GM19351 (cell line): ENCODE data around the gene RFESD.

ENCODE experiments used
- ATAC-seq: cut with Tn5 transposase; IDR thresholded peaks from one replicate; pipeline ENCODE4 v1.9.1; 2021; ENCODE audit warnings: mild to moderate bottlenecking, moderate library complexity; ENCODE audit not compliant: unreplicated experiment

RFESD gene

DNA sequence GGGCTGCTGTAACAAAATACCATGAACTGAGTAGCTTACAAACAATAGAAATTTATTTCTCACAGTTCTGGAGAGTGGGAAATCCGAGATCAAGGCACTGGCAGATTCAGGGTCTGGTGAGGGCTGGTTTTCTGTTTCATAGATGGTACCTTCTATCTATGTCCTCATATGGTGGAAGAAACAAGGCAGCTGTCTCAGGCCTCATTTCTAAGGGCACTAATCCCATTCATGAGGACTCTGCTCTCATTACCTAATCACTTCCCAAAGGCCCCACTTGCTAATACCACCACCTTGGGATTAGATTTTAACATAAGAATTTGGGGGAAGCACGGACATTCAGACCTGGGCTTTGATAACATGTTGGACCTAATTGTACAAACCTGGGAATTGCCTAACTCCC, 13.5 kb downstream of the RFESD start:
- no peak for ATAC-seq

DNA sequence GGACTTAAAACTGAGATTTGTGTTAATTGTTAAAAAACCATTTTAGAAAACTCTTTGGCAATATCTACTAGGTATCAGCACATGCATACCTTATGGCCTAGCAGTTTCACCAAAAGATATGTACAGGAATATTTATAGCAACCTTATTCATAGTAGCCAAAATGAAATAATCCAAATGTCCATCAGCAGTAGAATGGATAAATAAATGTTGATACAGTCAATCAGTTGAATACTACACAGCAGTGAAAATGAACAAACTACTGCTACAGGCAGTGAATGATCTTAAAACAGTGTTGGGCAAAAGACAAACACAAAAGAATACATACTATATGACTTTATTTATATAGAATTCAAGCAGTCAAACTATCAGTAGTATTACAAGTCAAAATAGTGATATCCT, 16.4 kb downstream of the RFESD start:
- no peak for ATAC-seq

DNA sequence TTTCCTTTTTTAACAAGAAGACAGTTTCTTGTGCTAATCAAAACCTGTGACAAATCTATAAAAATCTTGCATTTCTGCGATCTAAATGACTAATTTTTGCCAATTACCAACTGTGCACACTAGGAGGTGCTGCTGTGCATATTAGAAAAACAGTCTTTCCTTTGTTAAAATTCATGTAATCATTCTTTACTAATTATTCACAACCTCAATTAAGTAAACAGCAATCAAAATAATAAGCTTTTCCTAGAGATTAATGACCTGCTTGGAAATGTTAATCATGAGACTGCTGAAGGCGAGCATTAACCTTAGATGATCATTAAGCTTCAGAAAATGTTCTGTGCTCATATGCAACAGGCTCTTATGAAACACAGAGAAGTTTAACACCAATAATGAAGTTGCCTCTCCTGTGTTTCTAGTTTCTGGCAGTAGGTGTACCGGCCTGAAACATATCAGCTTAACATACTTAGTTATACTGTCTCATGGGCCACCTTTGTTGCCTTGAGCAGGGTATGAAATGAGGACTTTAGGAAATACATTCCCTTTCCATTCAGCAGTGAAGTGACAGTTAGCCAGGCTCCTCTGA, 17.7 kb downstream of the RFESD start:
- no peak for ATAC-seq

DNA sequence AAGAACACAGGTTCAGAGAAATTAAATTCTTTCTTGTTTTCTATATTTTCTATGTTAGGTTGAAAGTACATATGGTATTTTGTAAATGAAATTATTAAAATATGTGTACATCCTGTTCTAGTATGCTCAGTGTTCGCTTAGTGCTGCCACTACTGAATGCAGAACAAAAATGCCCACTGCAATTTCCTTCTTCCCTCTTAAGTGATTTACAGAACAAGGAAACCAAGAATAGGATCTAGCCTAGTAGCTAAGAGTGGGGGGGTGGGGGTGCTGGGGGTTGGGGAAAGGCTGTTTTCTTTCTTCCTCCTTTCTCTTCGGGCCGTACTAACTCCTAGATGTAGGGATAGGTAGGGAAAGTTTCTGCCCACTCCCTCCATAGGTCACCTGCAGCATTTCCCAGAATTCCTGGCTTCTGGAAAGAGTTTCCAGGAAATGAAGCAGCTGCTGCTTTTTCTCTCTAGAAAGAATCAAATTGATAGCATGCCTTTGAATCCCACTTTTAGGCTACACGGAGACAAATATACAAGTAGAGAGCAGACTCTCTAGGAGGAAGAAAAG, 20.6 kb downstream of the RFESD start:
- no peak for ATAC-seq

DNA sequence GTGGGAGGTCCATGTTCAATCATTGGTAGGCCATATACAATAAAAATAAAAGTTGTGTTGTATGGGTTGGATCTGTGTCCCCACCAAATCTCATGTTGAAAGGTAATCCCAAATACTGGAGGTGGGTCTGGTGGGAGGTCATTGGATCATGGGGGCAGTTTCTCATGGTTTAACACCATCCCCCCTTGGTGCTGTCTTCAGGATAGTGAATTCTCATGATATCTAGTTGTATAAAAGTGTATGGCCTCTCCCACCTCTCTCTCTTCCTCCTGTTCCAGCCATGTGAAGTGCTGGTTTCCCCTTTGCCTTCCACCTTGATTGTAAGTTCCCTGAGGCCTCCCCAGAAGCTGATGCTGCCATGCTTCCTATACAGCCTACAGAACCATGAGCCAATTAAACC, 21.1 kb downstream of the RFESD start:
- no peak for ATAC-seq

DNA sequence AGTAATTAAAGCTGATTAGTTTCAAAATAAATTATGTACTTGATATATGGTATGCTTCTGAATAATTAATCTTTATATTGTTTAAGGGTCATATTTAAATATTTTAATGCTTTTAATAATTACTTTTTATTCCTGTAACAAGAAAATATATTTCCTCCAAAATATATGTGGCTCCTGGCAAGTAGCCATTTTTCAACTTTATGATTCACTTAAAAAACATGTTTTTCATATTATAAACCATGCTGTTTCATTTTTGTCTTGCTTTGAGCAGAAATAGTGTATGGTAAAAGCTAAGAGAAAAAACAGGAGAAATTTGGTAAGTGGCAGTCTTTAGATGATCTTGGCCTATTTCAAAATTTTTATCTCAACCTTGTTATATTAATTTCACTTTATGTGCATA, 21.6 kb downstream of the RFESD start:
- no peak for ATAC-seq

DNA sequence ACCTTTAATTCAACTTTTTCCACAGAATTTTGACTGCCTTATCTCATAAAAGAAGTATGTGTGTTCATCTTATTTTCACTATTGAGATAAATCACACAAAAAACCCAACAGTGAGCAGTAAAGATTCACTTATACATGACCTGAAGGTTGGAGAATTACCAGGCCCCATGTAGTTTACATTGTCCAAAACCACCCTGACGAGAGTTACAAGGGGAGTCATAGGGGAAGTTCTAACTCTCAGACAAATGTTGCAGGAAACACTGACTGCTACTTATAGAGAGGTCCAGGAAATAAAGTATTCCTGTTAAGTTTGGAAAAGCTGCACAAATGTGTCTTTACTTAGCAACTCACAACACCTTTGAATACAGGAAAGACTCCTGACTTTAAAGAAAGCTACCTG, 22.2 kb downstream of the RFESD start:
- no peak for ATAC-seq

DNA sequence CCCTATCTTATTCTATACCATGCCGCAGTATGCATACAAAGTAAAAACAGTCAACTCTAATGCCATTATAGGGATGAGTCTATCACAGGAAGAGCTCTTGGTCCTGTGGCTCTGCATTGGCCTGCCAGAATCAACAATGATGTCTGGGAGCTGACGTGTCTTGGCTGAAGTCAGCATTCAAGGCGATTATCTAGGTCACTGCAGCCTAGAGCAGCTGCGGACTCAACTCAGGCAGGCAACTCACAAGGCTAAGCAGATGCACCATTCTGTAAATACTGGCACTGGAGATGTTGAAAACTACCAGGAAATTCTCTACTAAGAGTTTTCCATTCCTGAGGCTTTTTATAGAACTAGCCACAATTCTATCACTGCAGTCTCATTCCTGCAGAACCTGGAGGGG, 23.0 kb downstream of the RFESD start:
- no peak for ATAC-seq

DNA sequence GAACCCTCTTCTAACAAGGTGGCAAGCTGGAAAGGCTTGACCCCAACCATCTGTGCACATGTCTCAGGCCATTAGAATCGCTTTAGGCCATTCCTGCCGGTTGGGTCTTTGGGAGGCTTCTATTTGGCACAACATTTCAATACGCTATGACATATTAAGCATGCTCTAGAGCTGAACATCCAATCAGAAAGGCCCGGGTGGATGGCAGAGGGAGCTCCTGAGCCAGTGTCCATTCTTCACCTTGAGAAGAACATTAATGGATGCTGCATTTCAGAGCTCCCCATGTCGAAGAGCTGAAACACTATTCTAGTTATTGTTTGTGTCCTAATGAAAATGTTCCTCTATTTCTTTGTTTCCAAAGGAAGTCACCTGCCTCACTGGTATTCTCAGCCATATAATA, 23.4 kb downstream of the RFESD start:
- ATAC-seq = no peak

DNA sequence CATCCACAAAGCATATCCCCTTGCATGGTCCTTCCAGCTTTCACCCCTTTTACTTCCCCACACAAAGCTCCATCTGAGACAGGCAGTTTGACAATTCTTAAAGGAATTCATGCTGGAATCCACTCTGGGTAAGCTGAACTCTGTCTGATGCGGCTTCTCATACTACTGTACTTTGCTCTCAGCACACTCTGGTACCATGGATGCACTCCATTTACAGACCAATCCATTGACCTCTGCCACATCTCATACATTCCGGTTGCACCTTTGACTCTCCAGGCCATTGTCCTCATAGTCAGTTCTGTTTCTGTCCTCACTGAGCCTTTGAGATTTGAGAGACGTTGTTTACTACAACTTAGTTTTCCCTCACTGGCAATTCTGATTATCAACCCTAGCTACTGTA, 24.0 kb downstream of the RFESD start:
- ATAC-seq = no peak

DNA sequence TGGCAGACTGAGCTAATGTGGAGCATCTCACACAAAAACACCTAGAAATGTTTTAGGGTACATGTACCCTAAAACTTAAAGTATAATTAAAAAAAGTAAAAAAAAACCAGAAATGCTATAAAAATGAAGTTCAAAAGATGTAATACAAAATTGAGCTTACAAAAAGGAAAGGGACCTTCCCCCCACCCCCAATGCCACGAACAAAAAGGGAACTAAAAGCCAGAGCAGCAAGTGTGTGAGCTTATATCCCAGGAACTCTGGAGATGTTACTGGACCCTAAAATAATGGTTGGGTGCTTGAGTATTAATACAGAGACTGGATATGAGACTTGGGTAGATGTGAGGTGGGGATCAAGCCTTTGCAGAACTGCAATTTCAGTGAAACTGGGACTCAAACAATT, 25.2 kb downstream of the RFESD start:
- no peak for ATAC-seq

DNA sequence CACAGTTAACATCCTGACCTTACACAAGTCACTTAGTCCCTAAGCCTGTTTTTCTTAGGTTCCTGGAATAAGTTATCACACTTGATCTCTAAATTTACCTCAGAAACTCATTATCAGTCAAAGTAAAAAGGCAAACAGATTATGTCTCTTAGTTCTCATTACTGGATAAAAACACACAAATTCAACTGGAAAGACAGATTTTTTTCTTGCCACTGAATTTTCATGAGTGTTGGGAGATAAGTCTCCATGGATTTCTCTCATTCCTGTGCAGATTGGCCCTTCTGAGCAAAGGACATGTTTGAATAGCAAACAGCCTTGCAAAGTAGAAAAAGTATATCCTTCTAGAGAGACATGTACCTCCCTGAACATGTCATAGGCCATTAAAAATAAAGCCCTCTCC, 26.1 kb downstream of the RFESD start:
- no peak for ATAC-seq

DNA sequence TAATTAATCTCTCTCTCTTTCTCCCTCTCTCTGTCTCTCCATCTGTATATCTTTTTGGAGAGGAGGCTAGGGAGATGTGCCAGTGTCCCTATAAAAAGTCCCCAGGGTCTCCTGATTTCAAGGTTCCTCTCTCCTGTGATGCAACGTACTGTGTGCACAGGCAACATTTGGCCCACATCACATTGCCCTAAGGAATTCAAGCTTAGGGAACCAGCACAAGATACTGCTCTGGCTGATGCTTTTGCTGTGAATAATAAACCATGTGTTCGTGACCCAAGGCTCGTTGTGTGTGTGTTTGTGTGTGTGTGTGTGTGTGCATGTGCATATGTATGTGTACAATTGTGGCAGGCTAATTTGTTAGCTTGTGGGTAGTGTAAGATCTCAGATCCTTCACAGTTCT, 26.5 kb downstream of the RFESD start:
- ATAC-seq = no peak

DNA sequence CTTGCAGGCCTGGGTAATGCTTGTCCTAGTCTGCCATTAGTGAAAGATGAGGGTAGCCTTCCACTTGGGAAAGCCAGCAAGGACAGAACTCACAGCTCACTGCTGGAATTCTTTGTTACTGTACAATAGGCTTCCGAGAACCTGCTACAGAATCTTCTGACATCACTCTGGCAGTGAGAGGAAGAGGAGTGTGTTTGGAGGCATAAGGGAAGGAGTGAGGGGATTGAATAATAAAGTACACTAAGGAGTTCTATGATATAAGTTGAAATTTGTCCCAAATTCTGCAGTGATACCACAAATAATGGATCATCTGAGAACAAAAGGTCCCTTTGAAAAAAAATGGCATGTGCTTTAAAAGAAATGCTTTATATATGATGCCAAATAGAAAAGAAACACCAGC, 36.3 kb downstream of the RFESD start, which contains the start of gene SPATA9:
Gene SPATA9 (minus strand): TSS at position 101 of the 400 bp plus-strand sequence. CDS start 137 bp downstream, outside the sequence.
- ATAC-seq = no peak

DNA sequence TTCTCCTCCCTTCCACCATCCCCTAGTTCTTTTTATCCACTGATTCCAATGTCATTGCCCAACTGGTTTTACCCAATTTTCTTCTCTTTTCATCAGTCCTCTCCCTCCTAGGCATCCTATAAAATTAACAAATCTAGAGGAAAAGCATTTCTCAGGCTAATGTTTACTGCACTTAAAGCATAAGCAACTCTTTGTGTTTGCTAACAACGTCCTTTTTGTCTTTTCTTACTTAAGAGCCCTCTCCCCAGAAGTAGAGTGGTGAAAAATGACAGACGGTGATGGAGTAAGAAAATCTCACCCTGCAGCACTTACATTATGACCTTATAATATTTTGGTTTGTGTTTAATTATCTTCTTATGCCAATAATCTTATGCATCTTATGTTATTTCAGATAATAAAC, 37.8 kb downstream of the RFESD start:
- ATAC-seq = no peak

DNA sequence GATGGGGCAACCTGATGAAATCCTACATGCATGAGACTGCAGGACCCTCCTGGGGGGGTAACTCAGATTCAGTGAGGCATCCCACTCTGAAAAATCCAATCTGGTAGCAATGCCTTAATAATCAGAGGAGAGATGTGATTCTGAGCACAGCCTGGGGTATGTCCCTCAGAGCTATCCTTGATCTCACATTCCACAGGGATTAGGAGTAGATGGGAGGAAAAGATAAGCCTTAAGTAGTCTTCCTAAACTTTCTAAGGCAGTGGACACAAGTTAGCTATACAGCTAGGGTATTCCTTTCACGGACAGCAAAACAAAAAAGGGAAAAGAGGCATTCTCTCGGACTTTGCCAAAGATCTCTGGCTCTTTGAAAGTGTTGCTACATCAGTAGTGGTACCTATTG, 40.1 kb downstream of the RFESD start:
- no peak for ATAC-seq

DNA sequence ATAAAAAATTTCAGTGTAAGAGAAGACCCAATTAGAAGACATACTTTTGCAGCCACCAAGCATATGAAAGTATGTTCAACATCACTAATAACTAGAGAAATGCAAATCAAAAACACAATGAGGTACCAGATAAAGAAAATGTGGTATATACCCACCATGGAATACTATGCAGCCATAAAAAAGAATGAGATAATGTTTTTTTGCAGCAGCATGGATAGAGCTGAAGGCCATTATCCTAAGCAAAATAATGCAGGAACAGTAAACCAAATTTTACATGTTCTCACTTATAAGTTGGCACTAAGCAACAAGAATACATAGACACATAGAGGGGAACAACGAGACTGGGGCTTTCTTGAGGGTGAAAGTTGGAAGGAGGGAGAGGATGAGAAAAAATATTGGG, 43.1 kb downstream of the RFESD start:
- ATAC-seq = no peak

DNA sequence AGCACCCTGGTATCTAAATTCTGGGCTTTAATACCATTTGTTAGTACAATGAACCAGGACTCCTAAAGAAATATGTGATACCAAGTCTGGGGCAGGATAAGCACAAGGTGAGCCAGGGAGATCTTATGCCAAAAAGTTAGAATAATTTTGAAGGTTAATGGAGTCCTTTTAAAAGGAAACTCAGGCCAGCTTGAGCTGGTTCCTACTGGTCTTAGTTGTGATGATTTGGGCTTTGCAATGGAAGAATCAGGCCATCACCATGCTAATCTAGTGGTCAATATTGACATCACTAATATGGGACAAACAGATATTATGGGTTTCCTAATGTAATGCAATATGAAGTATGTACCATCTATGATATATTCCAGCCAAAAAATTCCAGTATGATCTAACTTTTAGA, 43.8 kb downstream of the RFESD start:
- ATAC-seq = no peak

DNA sequence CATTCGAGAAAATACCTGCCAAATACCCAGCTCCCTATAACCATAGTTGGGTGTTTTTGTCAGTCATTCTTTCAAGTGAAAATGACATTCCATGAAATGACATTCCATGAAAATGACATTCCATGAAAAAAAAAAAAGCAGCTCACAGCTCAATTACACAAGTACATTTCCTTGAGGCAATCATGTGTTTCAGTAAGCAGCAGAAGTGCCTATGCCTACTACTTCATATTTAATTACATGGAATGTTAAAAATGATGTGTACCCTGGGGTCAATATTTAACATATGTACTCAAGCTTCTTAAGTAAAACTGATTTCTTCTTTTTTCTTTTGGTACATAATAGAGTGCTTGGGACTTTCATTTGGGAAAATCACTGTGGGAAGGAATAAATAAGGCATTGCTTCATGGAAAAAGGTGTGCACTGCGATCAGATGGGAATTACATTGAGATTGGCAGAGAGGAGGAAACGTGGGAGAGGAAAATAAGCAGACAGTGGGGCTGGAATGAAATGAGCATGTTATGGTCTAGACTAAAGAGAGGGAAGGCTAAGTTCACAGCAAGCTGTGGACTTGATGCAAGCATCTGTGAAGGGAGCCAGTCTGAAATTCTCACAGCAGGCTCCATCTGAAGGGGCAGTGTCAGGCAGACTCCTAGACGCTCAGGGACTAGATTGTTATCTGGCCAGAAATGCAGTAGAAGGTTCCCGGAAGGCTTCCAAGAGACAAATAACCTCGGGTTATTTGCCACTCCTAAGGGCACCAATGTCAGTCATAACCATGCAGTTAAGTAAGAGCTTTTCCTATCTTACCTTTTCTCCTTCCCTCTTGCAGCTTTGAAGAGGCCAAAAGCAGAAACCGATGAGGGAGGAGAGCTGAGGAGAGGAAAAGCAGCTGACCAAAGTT, 51.5 kb downstream of the RFESD start:
- no peak for ATAC-seq

DNA sequence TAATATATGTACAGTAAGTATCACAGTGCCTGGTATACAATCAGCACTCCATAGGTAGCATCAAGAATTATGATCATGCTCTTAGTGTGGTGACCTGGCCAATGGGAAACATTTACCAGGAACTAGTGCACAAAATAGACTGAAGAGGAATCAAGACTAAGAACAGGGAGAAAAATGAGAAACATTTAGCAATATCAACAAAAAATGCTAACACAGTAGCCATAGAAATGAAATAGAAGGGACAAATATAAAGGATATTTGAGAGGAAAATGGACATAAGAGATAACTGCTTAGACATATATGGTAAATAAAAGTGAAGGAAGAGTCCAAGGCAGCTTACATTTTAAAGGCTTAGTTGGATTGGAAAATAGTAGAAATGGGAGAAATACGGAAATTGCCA, 52.8 kb downstream of the RFESD start:
- no peak for ATAC-seq

DNA sequence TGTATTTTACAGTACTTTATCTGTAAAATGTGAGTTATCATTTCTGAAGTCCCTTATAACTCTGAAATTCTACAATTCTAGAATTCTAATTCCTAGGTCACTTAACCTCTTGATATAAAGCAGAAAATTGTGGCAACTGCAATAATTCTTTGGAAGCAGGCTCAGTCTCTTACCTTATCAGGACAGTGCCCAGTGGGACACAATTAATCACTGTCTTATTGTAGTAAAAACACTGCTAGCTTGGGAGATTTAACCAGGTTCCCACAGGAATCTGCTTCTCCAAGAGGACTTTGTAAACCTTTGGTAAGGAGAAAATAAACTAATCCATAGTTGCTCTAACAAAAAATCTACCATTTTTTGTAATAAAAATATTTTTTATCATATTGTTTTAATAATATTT, 54.5 kb downstream of the RFESD start:
- no peak for ATAC-seq

DNA sequence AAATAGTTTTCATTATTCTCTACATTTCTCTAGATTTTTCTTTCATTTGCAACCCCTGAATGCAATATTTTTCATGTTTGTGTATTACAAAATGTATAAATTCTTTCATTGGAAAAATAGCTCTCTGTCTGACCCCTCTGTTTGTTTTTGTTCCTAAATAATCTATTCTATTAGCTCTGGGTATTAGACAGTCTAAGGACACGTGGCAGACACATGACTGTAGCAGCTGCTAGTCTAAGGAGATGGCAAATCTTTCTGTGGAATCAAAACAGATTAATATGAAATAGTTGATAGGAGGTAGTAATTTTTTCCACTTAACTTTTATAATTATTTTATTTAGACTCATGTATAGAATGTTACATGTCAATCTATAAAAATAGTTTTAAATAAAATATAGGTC, 57.6 kb downstream of the RFESD start:
- ATAC-seq = no peak
